ENCODE measurements around the gene CETP. TPM values are rescaled to one million over a fixed set of nuclear protein-coding genes. Genes with fewer than 3 reads are reported as not detected.
"Not testable (repeated sequence)": the region's sequence is repeated elsewhere in the genome, so short reads cannot be mapped to it uniquely, and the experiment has no call there.

Gene CETP
- total RNA-seq, 1 donor from 2014 or later = 10.9 TPM

DNA sequence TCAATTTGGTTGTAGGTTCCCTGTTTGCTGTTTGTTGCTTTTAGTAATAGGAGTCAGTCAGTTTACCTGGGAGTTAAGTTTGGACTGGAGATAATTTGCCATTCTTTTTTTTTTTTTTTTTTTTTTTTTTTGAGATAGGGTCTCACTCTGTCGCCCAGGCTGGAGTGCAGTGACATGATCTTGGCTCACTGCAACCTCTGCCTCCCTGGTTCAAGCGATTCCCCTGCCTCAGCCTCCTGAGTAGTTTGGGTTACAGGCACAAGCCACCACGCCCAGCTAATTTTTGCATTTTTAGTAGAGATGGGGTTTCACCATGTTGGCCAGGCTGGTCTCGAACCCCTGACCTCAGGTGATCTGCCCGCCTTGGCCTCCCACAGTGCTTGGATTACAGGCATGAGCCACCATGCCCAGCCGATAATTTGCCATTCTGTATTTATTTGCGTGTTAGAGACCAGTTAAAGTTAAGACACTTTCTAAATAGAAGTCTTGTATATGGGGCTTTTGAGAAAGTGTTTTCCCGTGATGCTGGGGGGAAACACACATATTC, 27.1 kb upstream of the CETP start:
- not testable (repeated sequence) for DNase-seq

DNA sequence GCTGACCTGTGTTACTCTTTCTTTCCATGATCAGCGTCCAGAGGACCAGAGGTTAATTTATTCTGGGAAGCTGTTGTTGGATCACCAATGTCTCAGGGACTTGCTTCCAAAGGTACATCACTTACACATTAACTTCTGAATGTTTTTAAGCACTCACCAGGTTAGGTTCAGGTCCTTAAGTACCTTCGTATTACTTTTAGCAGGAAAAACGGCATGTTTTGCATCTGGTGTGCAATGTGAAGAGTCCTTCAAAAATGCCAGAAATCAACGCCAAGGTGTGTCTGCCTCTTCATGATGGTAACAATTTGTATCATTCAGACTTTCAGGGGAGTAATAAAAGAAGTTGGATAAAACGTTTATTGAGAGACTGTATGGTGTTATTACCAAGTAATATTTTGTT, 26.5 kb upstream of the CETP start:
- no peak for DNase-seq

DNA sequence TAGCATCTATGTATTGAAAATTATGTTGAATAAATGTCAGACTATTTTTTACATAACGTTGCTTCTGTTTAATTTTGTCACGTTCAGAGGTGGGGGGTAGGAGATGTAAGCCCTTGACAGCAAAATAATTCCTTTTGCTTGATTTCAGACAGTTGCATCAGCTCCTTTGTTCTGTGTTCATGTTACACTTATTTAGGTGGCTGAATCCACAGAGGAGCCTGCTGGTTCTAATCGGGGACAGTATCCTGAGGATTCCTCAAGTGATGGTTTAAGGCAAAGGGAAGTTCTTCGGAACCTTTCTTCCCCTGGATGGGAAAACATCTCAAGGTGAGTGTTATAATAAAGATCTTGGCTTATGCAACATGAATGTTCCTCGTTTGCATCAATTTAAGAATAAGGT, 25.3 kb upstream of the CETP start:
- no peak for DNase-seq

DNA sequence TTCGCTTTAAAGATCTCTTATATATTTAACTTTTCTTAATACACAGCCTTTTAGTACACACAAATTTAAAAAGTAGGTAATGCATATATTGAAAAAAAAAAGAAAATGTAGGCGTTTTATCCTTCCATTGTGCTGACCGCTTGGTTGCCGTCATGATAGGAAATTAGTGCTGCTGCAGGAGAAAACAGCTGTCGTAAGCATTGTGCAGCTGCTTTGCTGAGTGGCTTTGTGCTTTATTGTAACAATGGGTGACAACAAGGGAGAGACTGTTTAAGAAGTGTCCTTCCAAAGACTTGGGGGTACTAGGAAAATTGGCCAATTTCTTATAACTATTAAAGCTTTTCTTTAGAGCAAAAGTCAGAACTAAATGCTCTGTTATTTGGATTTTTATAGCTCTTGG, 24.8 kb upstream of the CETP start:
- no peak for DNase-seq

DNA sequence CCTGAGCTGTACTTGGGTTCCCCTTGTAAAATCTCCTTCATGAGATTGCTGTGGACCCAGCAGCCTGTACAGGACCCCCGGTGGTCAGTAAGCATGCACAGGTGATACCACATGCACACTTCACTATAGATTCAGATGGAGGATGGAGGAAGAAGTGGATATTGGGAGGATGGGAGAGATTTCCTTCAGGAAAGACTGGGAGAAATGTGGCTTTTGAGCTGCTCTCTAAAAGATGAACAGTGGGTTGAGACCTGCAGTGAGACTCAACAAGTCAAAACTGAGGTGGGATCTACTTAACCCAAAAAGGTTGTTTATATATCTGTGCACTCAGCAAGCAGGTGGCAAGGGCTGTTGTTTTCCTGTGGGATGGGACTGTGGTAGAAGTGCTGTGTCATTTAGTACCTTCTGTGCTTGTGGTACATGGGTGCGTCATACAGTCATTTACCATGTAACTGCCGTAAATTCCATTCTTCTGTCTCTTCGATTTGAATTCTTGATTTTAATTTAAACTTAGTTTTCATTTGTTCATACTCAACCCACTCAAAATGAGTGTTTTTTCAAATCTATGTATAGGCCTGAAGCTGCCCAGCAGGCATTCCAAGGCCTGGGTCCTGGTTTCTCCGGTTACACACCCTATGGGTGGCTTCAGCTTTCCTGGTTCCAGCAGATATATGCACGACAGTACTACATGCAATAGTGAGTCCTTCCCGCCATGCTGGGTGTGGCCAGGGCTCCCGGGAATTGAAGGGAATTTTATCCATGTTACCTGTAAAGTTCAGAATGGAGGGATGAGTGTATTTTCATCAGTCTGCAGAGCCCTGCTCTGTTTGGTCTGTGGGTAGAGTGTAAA, 22.9 kb upstream of the CETP start:
- no peak for DNase-seq

DNA sequence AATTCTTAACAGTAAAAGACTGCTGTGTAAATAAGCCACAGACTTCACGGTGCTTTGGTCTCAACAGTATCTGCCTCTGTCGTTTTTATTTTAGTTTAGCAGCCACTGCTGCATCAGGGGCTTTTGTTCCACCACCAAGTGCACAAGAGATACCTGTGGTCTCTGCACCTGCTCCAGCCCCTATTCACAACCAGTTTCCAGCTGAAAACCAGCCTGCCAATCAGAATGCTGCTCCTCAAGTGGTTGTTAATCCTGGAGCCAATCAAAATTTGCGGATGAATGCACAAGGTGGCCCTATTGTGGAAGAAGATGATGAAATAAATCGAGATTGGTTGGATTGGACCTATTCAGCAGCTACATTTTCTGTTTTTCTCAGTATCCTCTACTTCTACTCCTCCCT, 21.9 kb upstream of the CETP start:
- DNase-seq = no peak

DNA sequence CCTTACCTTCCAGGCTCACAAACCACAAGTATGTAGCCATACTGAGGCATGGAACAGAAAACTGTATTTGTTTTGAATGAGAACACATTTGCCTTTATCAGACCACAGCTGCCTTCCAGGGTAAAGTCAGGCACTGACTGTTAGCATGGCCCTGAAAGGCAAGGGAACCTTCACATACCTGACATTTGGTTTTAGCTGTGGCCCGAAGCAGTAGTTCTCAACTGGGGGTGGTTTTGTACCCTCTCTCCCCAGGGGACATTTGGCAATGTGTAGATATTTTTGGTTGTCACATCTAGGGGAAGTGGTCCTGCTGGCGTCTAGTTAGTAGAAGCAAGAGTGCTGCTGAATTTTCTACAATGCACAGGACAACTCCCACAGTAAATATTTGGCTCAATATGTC, 20.7 kb upstream of the CETP start:
- no peak for DNase-seq

DNA sequence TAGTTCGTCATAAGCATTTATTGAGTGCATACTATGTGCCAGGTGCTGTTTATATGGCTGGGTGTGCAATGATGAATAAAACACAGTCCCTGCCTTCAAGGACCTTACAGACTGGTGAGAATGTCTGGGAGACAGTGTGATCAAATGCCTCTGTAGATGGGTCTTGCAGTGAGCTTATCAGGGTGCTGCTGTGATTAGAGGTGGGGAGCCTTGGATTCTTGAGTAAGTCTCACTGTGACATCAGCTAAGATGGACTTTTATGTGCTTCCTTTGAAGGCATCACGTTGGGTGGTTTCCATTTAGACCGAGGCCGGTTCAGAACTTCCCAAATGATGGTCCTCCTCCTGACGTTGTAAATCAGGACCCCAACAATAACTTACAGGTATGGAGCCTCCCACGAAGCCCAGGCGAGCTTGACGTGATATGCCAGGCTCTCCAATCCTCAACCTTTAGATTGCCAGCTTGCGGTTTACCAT, 19.9 kb upstream of the CETP start:
- no peak for DNase-seq

DNA sequence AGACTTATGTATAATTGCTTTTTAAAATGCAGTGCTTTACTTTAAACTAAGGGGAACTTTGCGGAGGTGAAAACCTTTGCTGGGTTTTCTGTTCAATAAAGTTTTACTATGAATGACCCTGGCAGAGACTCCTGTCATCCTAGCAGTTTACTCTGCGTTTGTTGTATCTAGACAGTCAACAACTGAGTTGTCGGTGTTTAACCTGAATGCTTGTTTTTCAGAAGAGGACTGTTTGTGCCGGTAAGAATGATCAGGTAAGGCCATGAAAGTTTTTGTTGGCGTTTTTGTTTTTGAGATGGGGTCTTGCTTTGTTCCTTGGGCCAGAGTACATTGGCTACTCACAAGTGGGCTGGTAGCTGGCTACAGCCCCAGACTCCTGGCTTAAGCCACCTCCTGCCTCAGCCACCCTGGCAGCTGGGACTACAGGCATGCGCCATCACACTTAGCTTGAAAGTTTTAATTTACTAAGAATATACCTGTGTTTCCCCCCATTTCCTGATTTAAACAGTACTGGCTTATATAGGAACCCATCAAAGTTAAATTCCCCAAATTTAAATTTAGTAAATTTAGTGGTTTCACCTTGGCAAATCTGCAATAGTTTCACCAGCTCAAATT, 17.9 kb upstream of the CETP start:
- no peak for DNase-seq

DNA sequence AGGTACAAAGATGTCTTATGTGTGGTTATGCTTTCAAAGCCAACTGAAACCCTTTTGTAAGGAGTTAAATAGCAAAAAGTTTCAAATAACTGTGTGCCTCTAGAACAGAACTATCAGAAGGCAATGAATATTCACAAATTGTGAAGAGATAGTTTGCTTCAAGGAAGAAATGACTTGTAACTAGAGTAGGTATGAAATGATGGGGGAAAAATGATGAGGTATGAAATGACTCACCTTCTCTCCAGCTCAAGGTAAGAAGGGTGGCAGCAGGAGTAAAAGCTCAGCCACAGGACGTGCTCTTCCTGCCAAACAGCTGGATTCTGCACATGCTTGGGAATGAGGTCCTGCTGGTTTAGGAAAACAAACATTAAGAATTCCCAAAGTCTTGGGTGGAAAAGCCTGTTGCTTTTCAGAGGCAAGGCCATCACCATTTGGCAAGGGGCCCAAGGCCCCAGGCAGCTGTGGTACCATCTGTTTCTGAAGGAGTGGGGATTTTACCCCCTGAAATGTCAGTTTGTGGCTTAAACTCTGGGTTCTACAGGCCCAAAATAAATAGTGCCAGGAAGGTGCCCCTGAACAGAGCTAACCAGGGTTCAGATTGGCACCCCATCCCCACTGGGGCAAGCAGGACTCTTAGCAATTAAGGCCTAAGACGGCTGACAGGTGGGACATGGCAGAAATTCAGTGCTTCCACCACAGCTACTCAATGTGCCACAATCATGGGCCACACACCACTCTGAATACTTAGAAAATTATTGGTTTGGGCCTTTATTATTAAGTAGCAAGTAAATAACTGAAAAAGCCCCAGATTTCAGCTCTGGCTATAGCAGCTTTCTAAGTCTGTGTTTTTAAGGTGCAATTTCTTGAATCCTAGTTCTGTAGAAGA, 16.6 kb upstream of the CETP start:
- DNase-seq = no peak

DNA sequence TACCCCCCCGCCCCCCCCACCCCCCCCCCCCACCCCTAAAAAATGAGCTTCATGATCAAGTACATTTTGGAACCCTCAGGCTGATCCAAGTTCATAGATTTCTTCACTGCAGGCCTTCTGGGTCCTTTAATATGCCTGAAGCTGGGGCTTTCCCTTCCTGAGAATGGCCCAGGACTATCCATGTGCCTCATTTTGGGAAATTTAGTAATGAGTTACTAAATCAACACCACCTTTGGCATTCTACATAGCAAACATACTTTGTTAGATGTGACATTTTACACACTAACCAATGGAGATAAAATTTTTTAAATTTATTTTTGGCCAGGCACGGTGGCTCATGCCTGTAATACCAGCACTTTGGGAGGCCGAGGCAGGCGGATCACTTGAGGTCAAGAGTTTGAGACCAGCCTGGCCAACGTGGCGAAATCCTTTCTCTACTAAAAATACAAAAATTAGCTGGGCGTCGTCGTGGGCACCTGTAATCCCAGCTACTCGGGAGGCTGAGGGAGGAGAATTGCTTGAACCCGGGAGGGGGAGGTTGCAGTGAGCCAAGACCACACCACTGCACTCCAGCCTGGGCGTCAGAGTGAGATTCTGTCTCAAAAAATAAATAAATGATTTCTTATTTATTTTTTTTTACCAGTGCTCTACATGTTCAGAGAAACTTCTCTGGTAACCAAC, 15.8 kb upstream of the CETP start:
- no peak for DNase-seq

DNA sequence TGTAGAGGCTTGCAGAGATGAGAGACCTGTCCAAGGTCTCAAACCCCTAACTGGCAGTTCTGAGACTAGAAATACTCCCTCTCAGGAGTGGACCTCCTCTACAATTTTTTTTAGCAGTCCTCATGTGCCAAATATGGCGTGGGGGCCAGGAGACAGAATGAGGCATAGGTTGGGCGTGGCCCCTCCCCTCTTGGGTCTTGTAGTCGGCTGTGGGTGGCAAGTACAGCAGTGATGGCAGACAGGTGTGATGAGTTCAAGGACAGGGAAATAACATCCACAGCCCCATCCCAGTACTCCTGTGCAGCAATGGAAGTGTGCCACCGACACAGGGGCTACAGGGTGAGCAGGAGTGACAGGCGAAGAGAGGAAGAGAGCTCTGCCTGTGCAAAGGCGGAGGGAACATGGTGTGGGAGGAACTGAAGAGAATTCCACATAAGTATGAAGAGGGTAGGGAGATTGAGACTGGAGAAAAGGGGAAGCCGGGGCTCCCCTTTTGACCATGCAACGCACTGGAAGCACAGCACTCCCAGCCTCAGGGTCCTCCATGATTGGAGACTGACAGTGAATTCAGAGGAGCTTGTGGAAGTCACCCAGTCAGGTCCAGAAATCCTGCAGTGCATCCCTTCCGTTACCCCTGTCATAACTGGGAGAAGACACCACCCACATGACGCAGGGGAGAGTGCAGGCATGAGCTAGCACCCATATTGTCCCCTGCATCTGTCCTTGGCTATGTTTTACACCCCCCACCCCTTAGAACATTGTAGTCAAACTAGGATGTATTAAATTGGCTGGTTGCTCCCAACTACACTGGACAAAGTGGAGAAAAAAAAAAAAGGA, 14.8 kb upstream of the CETP start:
- DNase-seq = no peak

DNA sequence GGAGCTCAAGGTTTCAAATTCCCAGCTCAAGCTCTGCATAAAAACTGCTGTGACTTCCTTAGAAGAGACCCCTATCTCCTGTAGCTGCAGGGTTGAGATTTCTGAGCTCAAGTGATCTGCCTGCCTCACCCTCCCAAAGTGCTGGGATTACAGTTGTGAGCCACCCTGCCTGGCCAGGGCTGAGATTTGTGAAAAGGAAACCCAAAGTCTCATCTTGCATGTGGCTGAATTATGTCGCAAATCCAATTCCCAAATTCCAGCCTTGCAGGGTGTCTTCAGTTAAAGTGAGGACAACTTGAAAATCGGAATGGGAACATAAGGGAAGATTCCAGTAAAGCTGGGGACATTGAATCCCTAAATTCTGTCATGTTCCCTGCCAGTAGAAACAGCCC, 14.2 kb upstream of the CETP start:
- DNase-seq = no peak

DNA sequence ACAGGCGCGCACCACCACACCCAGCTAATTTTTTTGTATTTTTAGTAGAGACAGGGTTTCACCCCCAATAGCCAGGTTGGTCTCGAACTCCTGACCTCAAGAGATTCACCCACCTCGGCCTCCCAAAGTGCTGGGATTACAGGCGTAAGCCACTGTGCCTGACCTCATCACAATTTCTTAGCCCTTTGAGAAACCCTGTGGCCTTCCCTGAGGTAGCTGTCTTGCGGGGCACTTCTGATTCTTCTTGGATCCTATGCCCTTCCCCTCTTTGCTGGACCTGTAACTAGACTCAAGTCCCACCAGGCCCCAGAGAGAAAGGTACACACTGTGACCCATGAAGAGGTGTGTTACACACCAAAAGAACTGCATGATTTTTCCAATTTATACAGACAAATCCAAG, 13.5 kb upstream of the CETP start:
- no peak for DNase-seq

DNA sequence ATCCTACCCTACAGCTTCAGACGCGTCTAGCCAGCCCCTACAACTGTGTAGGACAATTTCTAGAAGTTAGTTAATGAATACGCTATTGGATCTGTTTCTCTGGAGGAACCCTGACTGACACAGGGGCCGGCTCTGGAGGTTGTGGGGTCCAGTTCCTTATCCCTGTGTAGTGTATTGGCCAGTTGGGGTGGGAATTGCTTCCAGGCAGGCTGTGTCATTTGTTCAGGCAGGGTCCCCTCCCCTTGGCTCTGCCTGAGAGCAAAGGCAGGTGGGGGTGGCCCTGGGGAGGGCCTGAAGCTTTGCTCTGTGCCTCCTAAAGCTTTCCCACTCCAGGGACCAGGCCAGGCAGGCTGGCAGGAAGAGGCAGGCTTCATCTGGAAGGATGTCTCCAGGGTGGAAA, 11.7 kb upstream of the CETP start:
- no peak for DNase-seq

DNA sequence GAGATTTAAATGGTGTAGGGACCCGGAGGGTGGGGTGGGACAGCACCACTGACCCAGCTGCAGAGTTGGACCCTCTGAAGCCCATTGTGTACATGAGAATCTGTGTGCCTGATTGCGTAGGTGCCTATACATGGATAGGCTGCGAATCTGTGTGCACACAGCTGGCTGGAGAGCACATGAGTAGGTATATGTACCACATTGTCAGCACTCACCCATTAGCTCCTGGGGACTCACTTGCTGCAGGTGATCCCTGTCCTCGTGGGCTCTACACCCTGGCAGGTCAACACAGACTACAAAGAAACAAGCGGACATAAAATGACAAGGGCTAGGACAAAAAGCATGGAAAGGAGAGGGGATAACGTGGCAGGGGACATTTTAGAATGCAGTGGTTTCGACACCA, 11.3 kb upstream of the CETP start:
- no peak for DNase-seq

DNA sequence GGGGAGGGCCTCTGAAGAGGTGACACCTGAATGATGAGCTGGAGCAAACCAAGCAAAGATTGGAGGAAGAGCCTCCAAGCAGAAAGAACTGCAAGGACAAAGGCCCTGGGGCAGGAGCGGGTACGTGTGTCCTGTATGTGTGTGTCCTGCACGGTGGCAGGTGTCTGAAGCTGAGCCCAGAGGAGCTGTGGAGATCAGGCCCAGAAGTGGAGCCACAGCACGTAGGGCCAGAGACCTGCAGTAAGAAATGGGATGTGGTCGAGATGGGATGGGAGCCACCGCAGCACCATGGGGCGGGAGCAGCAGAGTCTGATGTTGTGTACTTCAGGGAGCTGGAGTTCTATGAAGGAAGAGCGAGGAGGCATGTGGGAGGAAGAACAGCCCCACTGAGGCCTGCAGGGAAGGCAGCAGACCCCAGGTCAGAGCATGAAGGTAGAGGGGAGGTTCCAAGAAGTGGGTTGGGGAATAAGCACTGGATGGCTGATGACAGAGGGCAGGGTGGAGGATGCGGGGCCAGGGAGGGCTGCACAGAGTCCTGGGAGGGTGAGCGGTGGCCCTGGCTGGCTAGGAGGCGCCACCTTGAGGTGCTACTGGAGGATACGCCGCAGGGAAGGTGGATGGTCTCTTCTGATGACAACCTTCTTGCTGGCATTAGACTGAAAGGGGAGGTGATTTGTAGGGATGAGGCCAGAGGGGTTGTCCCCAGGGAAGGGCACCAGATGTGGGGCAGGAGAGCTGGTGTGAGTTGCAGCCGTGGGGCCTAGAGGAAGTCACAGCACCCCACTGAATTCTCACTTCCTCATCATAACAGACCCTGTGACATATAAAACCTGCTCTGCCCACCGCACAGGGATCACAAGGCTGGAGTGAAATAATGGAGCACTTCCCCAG, 10.6 kb upstream of the CETP start:
- DNase-seq = peak; percentile 74

DNA sequence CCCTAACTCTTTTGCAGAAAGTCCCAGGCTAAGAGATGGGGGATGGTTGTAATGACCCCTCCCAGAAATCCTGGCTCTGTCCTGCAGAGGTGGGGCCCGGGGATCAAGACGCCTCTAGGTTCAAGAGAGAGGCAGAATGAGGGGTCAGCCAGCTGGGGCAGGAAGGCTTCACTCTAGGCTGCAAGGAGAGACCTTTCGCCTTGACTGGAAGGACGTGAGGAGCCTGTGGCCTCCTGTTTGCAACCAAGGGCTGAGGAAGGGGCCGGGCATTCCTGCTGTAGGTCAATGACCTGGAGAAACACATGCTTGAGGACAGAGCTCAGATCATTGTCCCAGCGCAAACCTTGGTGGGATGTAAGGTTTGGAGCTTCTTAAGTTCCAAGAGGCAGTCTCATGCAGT, 8.7 kb upstream of the CETP start:
- no peak for DNase-seq

DNA sequence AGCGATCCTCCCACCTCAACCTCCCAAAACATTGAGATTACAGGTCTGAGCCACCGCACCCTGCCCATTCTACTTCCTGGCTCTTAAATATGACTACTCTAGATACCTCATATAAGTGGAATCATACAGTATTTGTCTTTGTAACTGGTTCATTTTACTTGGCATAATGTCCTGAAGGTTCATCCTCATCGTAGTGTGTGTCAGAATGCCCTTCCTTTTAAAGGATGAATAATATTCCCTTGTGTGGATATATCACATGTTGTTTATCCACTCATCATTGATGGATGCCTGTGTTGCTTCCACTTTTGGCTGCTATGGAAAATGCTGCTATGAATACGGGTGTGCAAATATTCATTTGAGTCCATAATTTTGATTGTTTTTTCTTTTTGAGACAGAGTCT, 5.7 kb upstream of the CETP start:
- no peak for DNase-seq

DNA sequence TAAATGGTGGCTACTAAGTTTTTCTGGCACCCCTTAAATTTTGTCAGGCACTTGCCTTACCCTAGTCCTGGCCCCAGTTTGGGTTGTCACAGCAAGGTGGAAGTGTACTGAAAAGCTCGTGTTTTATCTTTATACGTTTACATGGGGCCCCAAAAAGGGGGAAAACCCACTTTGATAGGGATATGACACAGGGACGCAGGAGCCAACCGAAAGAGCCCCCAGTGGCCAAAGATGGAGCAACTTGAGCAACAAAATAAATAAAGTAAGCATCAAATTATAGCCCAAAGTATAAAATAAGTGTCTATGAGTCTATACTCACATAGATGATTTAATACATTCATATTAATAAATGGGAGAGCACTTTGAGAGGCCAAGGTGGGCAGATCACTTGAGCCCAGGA, 5.0 kb upstream of the CETP start:
- no peak for DNase-seq

Data from dermis blood vessel endothelial cell (primary cell).